ENCODE results near the gene TIMELESS.
"Not testable (repeated sequence)": the region's sequence is repeated elsewhere in the genome, so short reads cannot be mapped to it uniquely, and the experiment has no call there.

The TIMELESS gene

GRCh38 chr12:56404227-56404626 lies 45.0 kb downstream of the TIMELESS start:
- not testable (repeated sequence) for DNase-seq

GRCh38 chr12:56401612-56402011 lies 47.6 kb downstream of the TIMELESS start:
- not testable (repeated sequence) for DNase-seq

- DNase-seq, result not testable (repeated sequence)
These were observed 48.1 kb downstream of the TIMELESS start for GRCh38 chr12:56401125-56401524.

DNA sequence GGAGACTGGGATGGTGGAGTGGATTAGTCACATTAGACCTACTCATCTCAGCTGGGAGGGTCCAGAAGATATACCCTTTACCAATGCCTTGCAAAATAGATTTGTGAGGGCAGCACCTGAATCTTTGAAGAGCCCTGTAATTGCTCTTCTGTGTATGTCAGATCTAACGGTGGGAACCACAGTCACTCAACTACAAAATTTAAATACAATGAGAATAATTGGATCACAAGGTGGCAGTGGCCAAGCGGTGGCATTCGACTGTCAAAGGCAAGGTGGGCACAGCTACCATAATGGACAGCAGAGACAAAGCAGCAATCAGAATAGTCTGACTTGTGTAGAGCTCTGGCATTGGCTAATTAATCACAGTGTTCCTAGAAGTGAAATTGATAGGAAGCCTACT lies 49.8 kb downstream of the TIMELESS start:
- DNase-seq, result not testable (repeated sequence)

GRCh38 chr12:56398324-56398723 lies 50.9 kb downstream of the TIMELESS start:
- DNase-seq, result no peak

DNA sequence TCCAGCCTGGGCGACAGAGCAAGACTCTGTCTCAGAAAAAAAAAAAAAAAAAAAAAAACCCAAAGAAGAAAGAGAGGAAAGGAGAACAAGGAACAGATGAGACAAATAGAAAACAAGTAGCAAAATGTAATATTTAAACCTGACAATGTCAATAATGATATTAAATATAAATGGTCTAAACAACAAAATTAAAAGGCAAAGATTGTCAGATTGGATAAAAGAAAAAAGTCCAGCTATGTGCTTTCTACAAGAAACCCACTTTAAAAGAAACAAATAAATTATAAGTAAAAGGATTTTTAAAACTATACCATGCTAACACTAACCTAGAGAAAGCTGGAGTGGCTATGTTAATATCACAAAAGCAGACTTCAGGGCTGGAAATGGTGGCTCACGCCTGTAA lies 56.9 kb downstream of the TIMELESS start:
- DNase-seq, result no peak

- DNase-seq, result no peak
These were observed 57.5 kb downstream of the TIMELESS start for GRCh38 chr12:56391721-56392120.

GRCh38 chr12:56389412-56389811 lies 59.8 kb downstream of the TIMELESS start:
- DNase-seq, result no peak

- DNase-seq, result no peak
These were observed 62.0 kb downstream of the TIMELESS start for GRCh38 chr12:56387152-56387736.

DNA sequence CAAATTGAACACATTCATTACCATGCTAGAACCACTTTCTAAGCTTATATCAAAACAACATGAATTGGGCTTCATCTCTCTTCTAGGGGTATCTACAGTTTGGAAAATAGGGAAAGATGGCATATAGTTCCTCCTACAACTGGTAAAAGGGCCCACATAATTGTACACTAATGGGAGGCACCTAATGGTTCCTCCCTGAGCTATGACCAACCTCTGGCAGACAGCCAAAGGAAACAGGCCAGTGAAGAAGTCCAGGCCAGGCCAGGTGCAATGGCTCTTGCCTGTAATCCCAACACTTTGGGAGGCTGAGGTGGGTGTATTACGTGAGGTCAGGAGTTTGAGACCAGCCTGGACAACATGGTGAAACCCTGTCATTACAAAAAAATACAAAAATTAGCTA lies 63.4 kb downstream of the TIMELESS start:
- no peak for DNase-seq

DNA sequence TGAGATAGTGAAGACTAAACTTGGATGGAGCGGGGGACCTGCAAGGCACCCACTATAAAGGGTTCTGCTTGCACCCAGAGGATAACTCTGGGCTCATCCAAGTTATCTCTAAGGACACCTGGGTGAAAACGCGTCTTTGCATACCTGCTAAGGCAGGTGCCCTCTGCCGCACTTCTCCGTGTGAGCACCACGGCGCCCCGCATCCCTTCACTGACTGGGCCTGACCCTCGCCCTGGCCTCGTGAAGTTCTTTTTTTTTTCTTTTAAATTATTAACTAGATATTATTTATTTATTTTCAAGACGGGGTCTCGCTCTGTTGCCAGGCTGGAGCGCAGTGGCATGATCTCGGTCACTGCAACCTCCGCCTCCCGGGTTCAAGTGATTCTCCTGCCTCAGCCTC lies 66.6 kb downstream of the TIMELESS start:
- DNase-seq, result no peak

GRCh38 chr12:56377989-56378316 lies 71.3 kb downstream of the TIMELESS start:
- DNase-seq, result no peak

- DNase-seq, result no peak
These were observed 71.8 kb downstream of the TIMELESS start for GRCh38 chr12:56377310-56377988.

GRCh38 chr12:56375598-56376434 lies 73.4 kb downstream of the TIMELESS start:
- DNase-seq, result no peak

DNA sequence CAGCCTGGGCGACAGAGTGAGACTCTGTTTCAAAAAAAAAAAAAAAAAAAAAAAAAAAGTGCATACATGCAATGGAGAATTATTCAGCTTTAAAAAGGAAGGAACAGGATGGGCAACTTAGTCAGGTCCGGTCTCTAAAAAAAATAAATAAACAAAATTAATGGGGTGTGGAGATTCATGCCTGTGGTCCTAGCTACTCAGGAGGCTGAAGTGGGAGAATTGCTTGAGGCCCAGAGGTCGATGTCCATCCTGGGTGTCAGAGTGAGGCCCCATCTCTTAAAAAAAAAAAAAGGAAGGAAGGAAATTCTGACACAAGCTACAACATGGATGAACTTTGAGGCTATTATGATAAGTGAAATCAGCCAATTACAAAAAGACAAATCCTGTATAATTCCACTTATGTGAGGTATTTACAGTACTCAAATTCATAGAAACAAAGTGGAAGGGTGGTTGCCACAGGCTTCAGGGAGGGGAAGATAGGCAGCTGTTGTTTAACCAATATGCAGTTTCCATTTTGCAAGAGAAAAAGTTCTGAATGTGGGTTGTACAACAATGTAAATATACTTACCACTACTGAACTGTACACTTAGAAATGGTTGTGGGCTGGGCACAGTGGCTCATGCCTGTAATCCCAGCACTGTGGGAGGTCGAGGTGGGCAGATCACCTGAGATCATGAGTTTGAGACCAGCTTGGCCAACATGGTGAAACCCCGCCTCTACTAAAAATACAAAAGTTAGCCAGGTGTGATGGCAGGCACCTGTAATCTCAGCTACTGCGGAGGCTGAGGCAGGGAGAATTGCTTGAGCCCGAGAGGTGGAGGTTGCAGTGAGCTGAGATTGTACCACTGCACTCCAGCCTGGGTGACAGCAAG lies 74.3 kb downstream of the TIMELESS start:
- no peak for DNase-seq

- DNase-seq, result no peak
These were observed 75.7 kb downstream of the TIMELESS start for GRCh38 chr12:56373515-56373914.

DNA sequence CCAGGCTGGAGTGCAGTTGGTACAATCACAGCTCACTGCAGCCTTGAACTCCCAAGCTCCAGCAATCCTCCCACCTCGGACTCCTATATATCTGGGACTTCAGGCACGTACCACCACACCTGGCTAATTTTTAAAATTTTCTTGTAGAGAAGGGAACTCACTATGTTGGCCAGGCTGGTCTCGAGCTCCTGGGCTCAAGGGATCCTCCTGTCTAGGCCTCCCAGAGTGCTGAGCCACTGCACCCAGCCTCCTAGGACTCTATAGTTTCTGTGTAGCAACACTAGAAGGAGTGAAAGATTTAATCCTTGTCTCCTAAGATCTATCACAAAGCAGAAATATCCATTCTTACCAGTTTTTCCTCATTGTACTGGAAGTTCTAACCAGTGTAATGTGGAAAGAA lies 82.3 kb downstream of the TIMELESS start:
- DNase-seq, result no peak
